Bronchus fibroblast of lung (primary cell): ENCODE results near the gene TFAP2D. TPM values are rescaled to one million over a fixed set of nuclear protein-coding genes. Genes with fewer than 3 reads are reported as not detected.

Experiments used
- total RNA-seq: library from RNA; depleted of rRNA; stranded (reverse); fragments of >200 nt; gene quantifications from 2 replicates; pipeline ENCODE4 v1.2.3, GENCODE V29; 2015

TFAP2D gene
- total RNA-seq: not detected in 2 replicates

GRCh38 chr6:50713226-50713625, at the start of gene TFAP2D:
Gene TFAP2D (plus strand): TSS chr6:50713526. CDS start chr6:50714056, 530 bp downstream.

GRCh38 chr6:50818673-50819072, 105.3 kb downstream of the TFAP2D start, which contains the start of gene TFAP2B:
Gene TFAP2B (plus strand): TSS chr6:50818871. CDS start chr6:50818892, 21 bp downstream.

Other genes starting within 250 kb of the TFAP2D start
- not detected in 2 replicates for gene TFAP2B, start 105.3 kb downstream of the TFAP2D start, total RNA-seq